SK-N-SH treated with all-trans-retinoic acid at 6 μM for 48 hours (cell line): Measurements from ENCODE around the gene SLCO3A1.

Experiments
- ATAC-seq: fragments of 200-7000 bp; cut with Tn5 transposase; 3 replicates; pipeline ENCODE4 v1.9.1; 2020; ENCODE audit warnings: mild to moderate bottlenecking, moderate library complexity
- ARNTL ChIP-seq: fragments of 450-650 bp; formaldehyde crosslinking; IDR thresholded peaks from 2 replicates; pipeline ENCODE4 v1.5.0; 2020; ENCODE audit warnings: low read depth, mild to moderate bottlenecking, moderate library complexity, borderline replicate concordance
- CSDC2 ChIP-seq: fragments of 250-450 bp; sonication (Bioruptor Pico); IDR thresholded peaks from 2 replicates; pipeline ENCODE4 v1.5.0; 2020; ENCODE audit warnings: mild to moderate bottlenecking, moderate library complexity
- ESRRG ChIP-seq: fragments of 250-450 bp; sonication (Bioruptor Pico); IDR thresholded peaks from 2 replicates; pipeline ENCODE4 v1.6.1; 2021; ENCODE audit warnings: mild to moderate bottlenecking
- GLIS3 ChIP-seq: fragments of 250-450 bp; sonication (Bioruptor Pico); IDR thresholded peaks from 2 replicates; pipeline ENCODE4 v1.5.0; 2020; ENCODE audit warnings: mild to moderate bottlenecking, moderate library complexity
- ISL1 ChIP-seq: fragments of 250-450 bp; sonication (Bioruptor Pico); IDR thresholded peaks from 2 replicates; pipeline ENCODE4 v2.1.2; 2022; ENCODE audit warnings: mild to moderate bottlenecking, moderate library complexity
- OSR1 ChIP-seq: fragments of 250-450 bp; sonication (Bioruptor Pico); IDR thresholded peaks from 2 replicates; pipeline ENCODE4 v1.8.0; 2022; ENCODE audit warnings: moderate library complexity, mild to moderate bottlenecking, inconsistent platforms
- PPARA ChIP-seq: fragments of 250-450 bp; sonication (Bioruptor Pico); IDR thresholded peaks from 2 replicates; pipeline ENCODE4 v1.5.0; 2020; ENCODE audit warnings: mild to moderate bottlenecking, borderline replicate concordance
- RARB ChIP-seq: fragments of 250-450 bp; sonication (Bioruptor Pico); IDR thresholded peaks from 2 replicates; pipeline ENCODE4 v1.8.0; 2021; ENCODE audit warnings: mild to moderate bottlenecking, moderate library complexity
- SNAI2 ChIP-seq: fragments of 250-450 bp; sonication (Bioruptor Pico); IDR thresholded peaks from 2 replicates; pipeline ENCODE4 v1.5.0; 2020; ENCODE audit warnings: mild to moderate bottlenecking, moderate library complexity
- TCF4 ChIP-seq: fragments of 250-450 bp; sonication (Bioruptor Pico); IDR thresholded peaks from 2 replicates; pipeline ENCODE4 v1.8.0; 2021; ENCODE audit warnings: mild to moderate bottlenecking, moderate library complexity, borderline replicate concordance
- TOX ChIP-seq: fragments of 250-450 bp; sonication (Bioruptor Pico); IDR thresholded peaks from 2 replicates; pipeline ENCODE4 v1.8.0; 2021; ENCODE audit warnings: mild to moderate bottlenecking, moderate library complexity, borderline replicate concordance
- ZC3H10 ChIP-seq: fragments of 250-450 bp; sonication (Bioruptor Pico); IDR thresholded peaks from 2 replicates; pipeline ENCODE4 v1.5.1; 2021; ENCODE audit warnings: mild to moderate bottlenecking, moderate library complexity
- ZFP3 ChIP-seq: fragments of 250-450 bp; sonication (Bioruptor Pico); IDR thresholded peaks from 2 replicates; pipeline ENCODE4 v1.5.0; 2020; ENCODE audit warnings: mild to moderate bottlenecking, moderate library complexity
- ZFP30 ChIP-seq: fragments of 450-650 bp; formaldehyde crosslinking; IDR thresholded peaks from 2 replicates; pipeline ENCODE4 v1.5.0; 2022; ENCODE audit warnings: mild to moderate bottlenecking, moderate library complexity
- ZNF565 ChIP-seq: fragments of 450-650 bp; formaldehyde crosslinking; conservative IDR thresholded peaks from 2 replicates; pipeline ENCODE4 v1.5.0; 2020; ENCODE audit warnings: low read depth, mild to moderate bottlenecking, moderate library complexity
- ZNF70 ChIP-seq: fragments of 450-650 bp; formaldehyde crosslinking; IDR thresholded peaks from 2 replicates; pipeline ENCODE4 v1.5.0; 2020; ENCODE audit warnings: mild to moderate bottlenecking, moderate library complexity
- ZNF8 ChIP-seq: fragments of 450-650 bp; formaldehyde crosslinking; IDR thresholded peaks from 2 replicates; pipeline ENCODE4 v1.5.0; 2020; ENCODE audit warnings: mild to moderate bottlenecking, moderate library complexity
- TF ChIP-seq, protein P1 (sequence below): fragments of 250-450 bp; sonication (Bioruptor Pico); IDR thresholded peaks from 2 replicates; pipeline ENCODE4 v1.5.1; 2021; ENCODE audit warnings: mild to moderate bottlenecking, moderate library complexity
- TF ChIP-seq, protein P2 (sequence below): fragments of 250-450 bp; sonication (Bioruptor Pico); IDR thresholded peaks from 2 replicates; pipeline ENCODE4 v1.8.0; 2021; ENCODE audit warnings: low read depth, mild to moderate bottlenecking, moderate library complexity, borderline replicate concordance
- TF ChIP-seq, protein P3 (sequence below): fragments of 250-450 bp; sonication (Bioruptor Pico); IDR thresholded peaks from 2 replicates; pipeline ENCODE4 v1.8.0; 2020; ENCODE audit warnings: mild to moderate bottlenecking, moderate library complexity, borderline replicate concordance
- TF ChIP-seq, protein P4 (sequence below): fragments of 250-450 bp; sonication (Bioruptor Pico); IDR thresholded peaks from 2 replicates; pipeline ENCODE4 v1.5.1; 2020; ENCODE audit warnings: low read depth, mild to moderate bottlenecking, moderate library complexity
- TF ChIP-seq, protein P5 (sequence below): fragments of 250-450 bp; sonication (Bioruptor Pico); IDR thresholded peaks from 2 replicates; pipeline ENCODE4 v1.5.0; 2020; ENCODE audit warnings: mild to moderate bottlenecking, moderate library complexity

The SLCO3A1 gene

DNA sequence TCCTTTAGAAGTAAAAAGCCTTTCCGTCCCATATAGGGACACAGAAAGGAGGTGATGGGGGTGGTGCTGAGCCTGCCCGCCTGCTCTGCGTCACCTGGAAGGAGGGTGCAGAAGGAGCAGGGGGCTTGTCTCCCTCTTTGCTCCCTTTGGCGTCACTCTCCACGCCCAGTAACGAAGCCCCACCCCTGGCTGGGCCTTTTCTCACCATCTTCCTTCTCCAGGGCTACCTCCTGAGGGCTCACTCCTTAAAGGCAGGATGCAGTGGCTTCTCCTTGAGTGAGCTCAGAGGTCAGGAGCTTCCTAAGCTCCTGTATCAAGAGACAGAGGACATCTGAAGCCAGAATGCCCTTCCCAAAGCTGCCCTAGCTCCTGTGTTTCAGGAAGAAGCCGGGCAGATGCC is 31.5 kb downstream of the SLCO3A1 start (continued):
- TF ChIP-seq, protein P1, sequence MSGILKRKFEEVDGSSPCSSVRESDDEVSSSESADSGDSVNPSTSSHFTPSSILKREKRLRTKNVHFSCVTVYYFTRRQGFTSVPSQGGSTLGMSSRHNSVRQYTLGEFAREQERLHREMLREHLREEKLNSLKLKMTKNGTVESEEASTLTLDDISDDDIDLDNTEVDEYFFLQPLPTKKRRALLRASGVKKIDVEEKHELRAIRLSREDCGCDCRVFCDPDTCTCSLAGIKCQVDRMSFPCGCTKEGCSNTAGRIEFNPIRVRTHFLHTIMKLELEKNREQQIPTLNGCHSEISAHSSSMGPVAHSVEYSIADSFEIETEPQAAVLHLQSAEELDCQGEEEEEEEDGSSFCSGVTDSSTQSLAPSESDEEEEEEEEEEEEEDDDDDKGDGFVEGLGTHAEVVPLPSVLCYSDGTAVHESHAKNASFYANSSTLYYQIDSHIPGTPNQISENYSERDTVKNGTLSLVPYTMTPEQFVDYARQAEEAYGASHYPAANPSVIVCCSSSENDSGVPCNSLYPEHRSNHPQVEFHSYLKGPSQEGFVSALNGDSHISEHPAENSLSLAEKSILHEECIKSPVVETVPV (CRISPR knock-in tag): no peak
- TF ChIP-seq RARB (CRISPR knock-in tag) (no peak), SNAI2 (no peak), ESRRG (CRISPR knock-in tag) (no peak), TOX (CRISPR knock-in tag) (no peak), ZFP3 (CRISPR knock-in tag) (no peak), ZNF8 (CRISPR knock-in tag) (no peak)

DNA sequence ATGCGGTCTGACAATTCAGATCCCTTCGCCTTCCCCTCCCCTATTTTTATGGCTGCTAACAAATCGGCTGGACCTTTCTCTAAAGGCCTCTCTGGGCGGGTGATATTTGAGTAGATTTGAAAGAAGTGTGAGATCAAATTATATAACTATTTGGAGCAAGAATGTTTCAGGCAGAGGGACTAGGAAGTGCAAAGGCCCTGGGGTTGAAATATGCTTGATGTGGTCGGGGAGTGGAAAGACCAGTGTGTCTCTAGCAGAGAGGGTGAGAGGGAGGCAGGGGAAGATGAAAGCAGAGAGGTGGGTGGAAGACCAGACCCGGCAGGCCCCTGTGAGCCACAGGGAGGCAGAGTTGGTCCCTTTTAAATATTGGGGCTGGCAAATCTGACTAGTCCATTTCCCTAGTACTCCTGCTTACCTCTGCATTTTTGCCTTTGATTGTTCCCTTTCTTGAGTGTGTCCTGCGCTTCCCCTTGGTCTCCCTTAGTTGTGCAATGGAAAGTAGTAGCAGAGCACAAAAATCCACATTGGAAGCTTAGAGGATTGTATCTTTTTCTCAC is 32.3 kb downstream of the SLCO3A1 start:
- ATAC-seq: no peak

DNA sequence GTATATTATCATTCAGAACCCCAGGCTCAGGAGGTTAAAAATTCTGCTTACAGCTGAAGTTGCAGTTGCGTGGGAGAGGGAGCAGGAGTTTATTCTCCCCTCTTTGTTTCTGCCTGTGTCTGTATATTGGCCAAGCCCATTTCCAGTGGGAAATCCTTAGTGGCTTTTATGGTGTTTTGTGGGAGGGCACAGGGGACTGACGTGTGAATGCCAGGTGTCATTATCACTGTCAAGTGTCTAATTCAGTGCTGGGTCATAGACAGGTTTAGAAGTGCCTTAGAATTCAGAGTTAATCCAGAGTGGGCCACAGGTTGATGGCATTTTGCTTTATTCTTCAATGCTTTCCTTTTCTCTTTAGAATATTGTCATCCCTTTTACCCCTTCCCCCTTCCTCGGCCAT is 33.4 kb downstream of the SLCO3A1 start:
- TF ChIP-seq, protein P2, sequence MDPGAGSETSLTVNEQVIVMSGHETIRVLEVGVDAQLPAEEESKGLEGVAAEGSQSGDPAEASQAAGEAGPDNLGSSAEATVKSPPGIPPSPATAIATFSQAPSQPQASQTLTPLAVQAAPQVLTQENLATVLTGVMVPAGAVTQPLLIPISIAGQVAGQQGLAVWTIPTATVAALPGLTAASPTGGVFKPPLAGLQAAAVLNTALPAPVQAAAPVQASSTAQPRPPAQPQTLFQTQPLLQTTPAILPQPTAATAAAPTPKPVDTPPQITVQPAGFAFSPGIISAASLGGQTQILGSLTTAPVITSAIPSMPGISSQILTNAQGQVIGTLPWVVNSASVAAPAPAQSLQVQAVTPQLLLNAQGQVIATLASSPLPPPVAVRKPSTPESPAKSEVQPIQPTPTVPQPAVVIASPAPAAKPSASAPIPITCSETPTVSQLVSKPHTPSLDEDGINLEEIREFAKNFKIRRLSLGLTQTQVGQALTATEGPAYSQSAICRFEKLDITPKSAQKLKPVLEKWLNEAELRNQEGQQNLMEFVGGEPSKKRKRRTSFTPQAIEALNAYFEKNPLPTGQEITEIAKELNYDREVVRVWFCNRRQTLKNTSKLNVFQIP (CRISPR knock-in tag): no peak
- no peak for TF ChIP-seq ZNF8 (CRISPR knock-in tag)
- no peak for TF ChIP-seq ESRRG (CRISPR knock-in tag)
- no peak for TF ChIP-seq ZNF70 (CRISPR knock-in tag)
- no peak for TF ChIP-seq TCF4 (CRISPR knock-in tag)
- TF ChIP-seq PPARA: no peak
- no peak for TF ChIP-seq ISL1 (CRISPR knock-in tag)
- TF ChIP-seq, protein P1 (CRISPR knock-in tag): no peak
- TF ChIP-seq TOX (CRISPR knock-in tag): no peak
- TF ChIP-seq ZFP30 (CRISPR knock-in tag): no peak
- TF ChIP-seq OSR1 (CRISPR knock-in tag): no peak
- no peak for TF ChIP-seq ZFP3 (CRISPR knock-in tag)
- TF ChIP-seq CSDC2 (CRISPR knock-in tag): no peak
- no peak for TF ChIP-seq GLIS3 (CRISPR knock-in tag)
- TF ChIP-seq RARB (CRISPR knock-in tag): no peak
- TF ChIP-seq, protein P3, sequence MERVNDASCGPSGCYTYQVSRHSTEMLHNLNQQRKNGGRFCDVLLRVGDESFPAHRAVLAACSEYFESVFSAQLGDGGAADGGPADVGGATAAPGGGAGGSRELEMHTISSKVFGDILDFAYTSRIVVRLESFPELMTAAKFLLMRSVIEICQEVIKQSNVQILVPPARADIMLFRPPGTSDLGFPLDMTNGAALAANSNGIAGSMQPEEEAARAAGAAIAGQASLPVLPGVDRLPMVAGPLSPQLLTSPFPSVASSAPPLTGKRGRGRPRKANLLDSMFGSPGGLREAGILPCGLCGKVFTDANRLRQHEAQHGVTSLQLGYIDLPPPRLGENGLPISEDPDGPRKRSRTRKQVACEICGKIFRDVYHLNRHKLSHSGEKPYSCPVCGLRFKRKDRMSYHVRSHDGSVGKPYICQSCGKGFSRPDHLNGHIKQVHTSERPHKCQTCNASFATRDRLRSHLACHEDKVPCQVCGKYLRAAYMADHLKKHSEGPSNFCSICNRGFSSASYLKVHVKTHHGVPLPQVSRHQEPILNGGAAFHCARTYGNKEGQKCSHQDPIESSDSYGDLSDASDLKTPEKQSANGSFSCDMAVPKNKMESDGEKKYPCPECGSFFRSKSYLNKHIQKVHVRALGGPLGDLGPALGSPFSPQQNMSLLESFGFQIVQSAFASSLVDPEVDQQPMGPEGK (CRISPR knock-in tag): no peak
- TF ChIP-seq, protein P4, sequence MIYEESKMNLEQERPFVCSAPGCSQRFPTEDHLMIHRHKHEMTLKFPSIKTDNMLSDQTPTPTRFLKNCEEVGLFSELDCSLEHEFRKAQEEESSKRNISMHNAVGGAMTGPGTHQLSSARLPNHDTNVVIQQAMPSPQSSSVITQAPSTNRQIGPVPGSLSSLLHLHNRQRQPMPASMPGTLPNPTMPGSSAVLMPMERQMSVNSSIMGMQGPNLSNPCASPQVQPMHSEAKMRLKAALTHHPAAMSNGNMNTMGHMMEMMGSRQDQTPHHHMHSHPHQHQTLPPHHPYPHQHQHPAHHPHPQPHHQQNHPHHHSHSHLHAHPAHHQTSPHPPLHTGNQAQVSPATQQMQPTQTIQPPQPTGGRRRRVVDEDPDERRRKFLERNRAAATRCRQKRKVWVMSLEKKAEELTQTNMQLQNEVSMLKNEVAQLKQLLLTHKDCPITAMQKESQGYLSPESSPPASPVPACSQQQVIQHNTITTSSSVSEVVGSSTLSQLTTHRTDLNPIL (CRISPR knock-in tag): no peak
- no peak for TF ChIP-seq ARNTL (CRISPR knock-in tag)
- TF ChIP-seq, protein P5, sequence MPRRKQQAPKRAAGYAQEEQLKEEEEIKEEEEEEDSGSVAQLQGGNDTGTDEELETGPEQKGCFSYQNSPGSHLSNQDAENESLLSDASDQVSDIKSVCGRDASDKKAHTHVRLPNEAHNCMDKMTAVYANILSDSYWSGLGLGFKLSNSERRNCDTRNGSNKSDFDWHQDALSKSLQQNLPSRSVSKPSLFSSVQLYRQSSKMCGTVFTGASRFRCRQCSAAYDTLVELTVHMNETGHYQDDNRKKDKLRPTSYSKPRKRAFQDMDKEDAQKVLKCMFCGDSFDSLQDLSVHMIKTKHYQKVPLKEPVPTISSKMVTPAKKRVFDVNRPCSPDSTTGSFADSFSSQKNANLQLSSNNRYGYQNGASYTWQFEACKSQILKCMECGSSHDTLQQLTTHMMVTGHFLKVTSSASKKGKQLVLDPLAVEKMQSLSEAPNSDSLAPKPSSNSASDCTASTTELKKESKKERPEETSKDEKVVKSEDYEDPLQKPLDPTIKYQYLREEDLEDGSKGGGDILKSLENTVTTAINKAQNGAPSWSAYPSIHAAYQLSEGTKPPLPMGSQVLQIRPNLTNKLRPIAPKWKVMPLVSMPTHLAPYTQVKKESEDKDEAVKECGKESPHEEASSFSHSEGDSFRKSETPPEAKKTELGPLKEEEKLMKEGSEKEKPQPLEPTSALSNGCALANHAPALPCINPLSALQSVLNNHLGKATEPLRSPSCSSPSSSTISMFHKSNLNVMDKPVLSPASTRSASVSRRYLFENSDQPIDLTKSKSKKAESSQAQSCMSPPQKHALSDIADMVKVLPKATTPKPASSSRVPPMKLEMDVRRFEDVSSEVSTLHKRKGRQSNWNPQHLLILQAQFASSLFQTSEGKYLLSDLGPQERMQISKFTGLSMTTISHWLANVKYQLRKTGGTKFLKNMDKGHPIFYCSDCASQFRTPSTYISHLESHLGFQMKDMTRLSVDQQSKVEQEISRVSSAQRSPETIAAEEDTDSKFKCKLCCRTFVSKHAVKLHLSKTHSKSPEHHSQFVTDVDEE: no peak
- no peak for ATAC-seq

More for the DNA sequence above, 32.3 kb downstream of the SLCO3A1 start:
- TF ChIP-seq ZC3H10 (CRISPR knock-in tag) (no peak), ARNTL (CRISPR knock-in tag) (no peak), ZNF70 (CRISPR knock-in tag) (no peak), ZNF565 (CRISPR knock-in tag) (no peak), ESRRG (CRISPR knock-in tag) (no peak), ZNF8 (CRISPR knock-in tag) (no peak), TOX (CRISPR knock-in tag) (no peak)
- TF ChIP-seq, protein P2 (CRISPR knock-in tag): no peak
